A549 (cell line): ENCODE measurements around the gene ARHGEF19. TPM values are rescaled to one million over a fixed set of nuclear protein-coding genes. Genes with fewer than 3 reads are reported as not detected.
A peak's percentile ranks its signal among the peaks of the same experiment; 100 is the strongest.
"Not testable (repeated sequence)": the region's sequence is repeated elsewhere in the genome, so short reads cannot be mapped to it uniquely, and the experiment has no call there.

Experiments used
- ATAC-seq, 2 experiments: fragments of 200-7000 bp in 1 of 2; fragments of >200 bp in 1 of 2; cut with Nextera tagmentation in 1 of 2; cut with Tn5 transposase in 1 of 2; 3 replicates each; pipeline versions ENCODE4 v1.8.0 to v1.9.1; 2018 to 2020; ENCODE audit warnings: mild to moderate bottlenecking in 1 of 2, moderate library complexity in 1 of 2
- CTCF ChIA-PET: fragments of 300-600 bp; sonication (Branson Sonifier 250); formaldehyde crosslinking; extraction: SDS; loops from one replicate; lab custom pipeline; 2021; ENCODE audit warnings: antibody characterized with exemption, inconsistent platforms; lab: Yijun Ruan, JAX
- POLR2A ChIA-PET: fragments of 350-600 bp; formaldehyde crosslinking; extraction: SDS; loops from one replicate; lab custom pipeline; 2021; ENCODE audit warnings: antibody characterized with exemption, inconsistent platforms; lab: Yijun Ruan, JAX
- DNase-seq, 2 experiments: peaks; one replicate each; pipeline versions ENCODE4 v3.0.0 to v3.0.0-alpha.2; 2011 to 2016; ENCODE audit warnings: low read depth in 1 of 2, low spot score in 1 of 2
- FAIRE-seq: peaks from 2 replicates; lab custom pipeline; 2011; peaks lifted over from hg19 to GRCh38; lab: Jason Lieb, UNC
- H3K27ac ChIP-seq, 2 experiments: fragments of >200 bp; sonication (Bioruptor Twin); formaldehyde crosslinking; 3 replicates each; pipeline ENCODE4 v1.5.1; 2016 to 2017
- H3K4me1 ChIP-seq: fragments of >200 bp; sonication (Bioruptor Twin); formaldehyde crosslinking; 3 replicates; pipeline ENCODE4 v1.6.1; 2016
- H3K4me2 ChIP-seq: fragments of >200 bp; sonication (Bioruptor Twin); formaldehyde crosslinking; 3 replicates; pipeline ENCODE4 v1.6.1; 2016
- H3K4me3 ChIP-seq: fragments of >200 bp; sonication (Bioruptor Twin); formaldehyde crosslinking; 3 replicates; pipeline ENCODE4 v1.5.1; 2016
- H3K9me3 ChIP-seq: fragments of >200 bp; sonication (Bioruptor Twin); formaldehyde crosslinking; 3 replicates; pipeline ENCODE4 v1.6.1; 2016
- BHLHE40 ChIP-seq: IDR thresholded peaks from 2 replicates; pipeline ENCODE4 v1.6.1; 2012; ENCODE audit warnings: low read depth, low read length, inconsistent platforms
- CBX8 ChIP-seq: fragments of 200-600 bp; sonication (generic); IDR thresholded peaks from 2 replicates; pipeline ENCODE4 v1.6.1; 2016
- CHD4 ChIP-seq: fragments of 200-600 bp; sonication (generic); IDR thresholded peaks from 2 replicates; pipeline ENCODE4 v1.6.1; 2016; ENCODE audit warnings: antibody characterized with exemption, mild to moderate bottlenecking, borderline replicate concordance
- EP300 ChIP-seq, 2 experiments: fragments of >200 bp; sonication (Bioruptor Twin); formaldehyde crosslinking; IDR thresholded peaks; 2 replicates in 1 of 2; 3 replicates in 1 of 2; pipeline ENCODE4 v1.6.1; 2016 to 2017
- ESRRA ChIP-seq: fragments of 150-350 bp; IDR thresholded peaks from 2 replicates; pipeline ENCODE4 v1.6.1; 2014; ENCODE audit warnings: mild to moderate bottlenecking, low read length, borderline replicate concordance
- HOXA7 ChIP-seq: fragments of 250-450 bp; sonication (Bioruptor Pico); IDR thresholded peaks from 2 replicates; pipeline ENCODE4 v1.5.0; 2020; ENCODE audit warnings: mild to moderate bottlenecking, moderate library complexity
- HOXB5 ChIP-seq: fragments of 250-450 bp; sonication (Bioruptor Pico); IDR thresholded peaks from 2 replicates; pipeline ENCODE4 v1.5.0; 2020; ENCODE audit warnings: mild to moderate bottlenecking, moderate library complexity
- JUNB ChIP-seq: fragments of >200 bp; sonication (Bioruptor Twin); formaldehyde crosslinking; IDR thresholded peaks from 2 replicates; pipeline ENCODE4 v1.6.1; 2016
- MAZ ChIP-seq: fragments of 150-350 bp; IDR thresholded peaks from 2 replicates; pipeline ENCODE4 v1.6.1; 2014; ENCODE audit warnings: antibody characterized with exemption, low read depth, low read length, borderline replicate concordance
- NR3C1 ChIP-seq: fragments of >200 bp; sonication (Bioruptor Twin); formaldehyde crosslinking; IDR thresholded peaks from 3 replicates; pipeline ENCODE4 v1.6.1; 2017
- RCOR1 ChIP-seq: fragments of 150-350 bp; IDR thresholded peaks from 2 replicates; pipeline ENCODE4 v1.6.1; 2014; ENCODE audit warnings: antibody characterized with exemption, low read length, low read depth
- ZSCAN20 ChIP-seq: fragments of 250-450 bp; sonication (Bioruptor Pico); IDR thresholded peaks from 2 replicates; pipeline ENCODE4 v1.8.0; 2022; ENCODE audit warnings: mild to moderate bottlenecking, moderate library complexity
- WGBS: methylation state at CpG from one replicate; pipeline ENCODE4 v1.1.6; 2017; ENCODE audit errors: missing lambda C conversion rate; 5-methylcytosine and 5-hydroxymethylcytosine counted together
- polyA plus RNA-seq, 4 experiments: library from polyadenylated mRNA; depleted of rRNA in 3 of 4; stranded (reverse); fragments of >200 nt; fragmentation: RNase III in 1 of 4; extraction: RNeasy Plus Mini Kit Qiagen cat#74134 plus additional on column Dnase treatment in 1 of 4; gene quantifications; 2 replicates in 3 of 4; 3 replicates in 1 of 4; pipeline ENCODE4 v1.2.3, GENCODE V29; 2011 to 2017

ARHGEF19 gene
- polyA plus RNA-seq, 2 of the 4 experiments (the other 2 are of a cell fraction): 6.1 to 9.2 TPM

- TF ChIP-seq HOXB5 (CRISPR knock-in tag) (no peak), CHD4 (no peak)
- no peak overlapping the region; a peak in 1 of 6 replicates for H3K27ac ChIP-seq
- no peaks in the 10 kb centered on the region for H3K9me3 ChIP-seq
- 83% methylated on average over 5 of the region's 5 CpGs for WGBS
- ATAC-seq: no peak; a peak in 1 of 6 replicates
- no peak overlapping the region for H3K4me2 ChIP-seq
- FAIRE-seq: no peak
- POLR2A ChIA-PET: no interaction called here
- CTCF ChIA-PET: interaction anchor here (1.1 to 3.3 kb wide), 2 partner anchors 168 to 174 kb away, joined by 3 to 25 read pairs; no protein-coding TSS in a partner anchor
- no peak overlapping the region for H3K4me3 ChIP-seq
- no peak for DNase-seq
- peaks cover 28% of the 10 kb centered on the region; the same call in 2 of the 3 replicates for H3K4me1 ChIP-seq
These were observed 34.5 kb upstream of the ARHGEF19 start for GRCh38 chr1:16246961-16247360.

GRCh38 chr1:16246239-16246638 lies 33.8 kb upstream of the ARHGEF19 start:
- H3K27ac ChIP-seq, ATAC-seq, FAIRE-seq, H3K4me3 ChIP-seq, POLR2A ChIA-PET, H3K9me3 ChIP-seq, H3K4me2 ChIP-seq, DNase-seq: not testable (repeated sequence)
- CTCF ChIA-PET: interaction anchor here (0.8 to 5.4 kb wide), 4 partner anchors 38 to 167 kb away, joined by 4 to 107 read pairs (median 28); no protein-coding TSS in a partner anchor
- peaks cover 28% of the 10 kb centered on the region; the same call in 2 of the 3 replicates for H3K4me1 ChIP-seq
- 100% methylated on average over 1 of the region's 1 CpG for WGBS

GRCh38 chr1:16245476-16246196 lies 33.2 kb upstream of the ARHGEF19 start:
- ATAC-seq (no peak), FAIRE-seq (no peak), DNase-seq (no peak)
- H3K4me1 ChIP-seq: peaks cover 28% of the 10 kb centered on the region; the same call in 2 of the 3 replicates
- CTCF ChIA-PET: interaction anchor here (0.8 to 5.4 kb wide), 16 partner anchors 8 to 233 kb away, joined by 3 to 107 read pairs (median 5); no protein-coding TSS in a partner anchor
- no peak overlapping the region for H3K4me2 ChIP-seq
- TF ChIP-seq JUNB (no peak), HOXA7 (CRISPR knock-in tag) (no peak), ESRRA (no peak), EP300 (IDR thresholded peaks at IDR 0.05) (no peak), BHLHE40 (no peak), NR3C1 (no peak)
- no peaks in the 10 kb centered on the region for H3K9me3 ChIP-seq
- H3K4me3 ChIP-seq: no peak overlapping the region
- no peak overlapping the region for H3K27ac ChIP-seq
- POLR2A ChIA-PET: no interaction called here
- 90% methylated on average over 9 of the region's 9 CpGs for WGBS

GRCh38 chr1:16244650-16245285 lies 32.3 kb upstream of the ARHGEF19 start:
- FAIRE-seq (no peak), DNase-seq (no peak), ATAC-seq (peak in 1 of 2 experiments; percentile 15; a peak in 1 of 6 replicates)
- H3K4me1 ChIP-seq: peaks cover 21% of the 10 kb centered on the region; the same call in 2 of the 3 replicates
- H3K27ac ChIP-seq: no peak overlapping the region
- no peaks in the 10 kb centered on the region for H3K9me3 ChIP-seq
- no peak overlapping the region for H3K4me3 ChIP-seq
- TF ChIP-seq ZSCAN20 (CRISPR knock-in tag) (no peak), MAZ (no peak), CBX8 (no peak), RCOR1 (no peak), CHD4 (no peak)
- H3K4me2 ChIP-seq: no peak overlapping the region
- ChIA-PET CTCF (interaction anchor here (0.6 to 5.4 kb wide), 31 partner anchors 9 to 233 kb away, joined by 3 to 107 read pairs (median 4); partner anchors contain the start of gene ARHGEF19), POLR2A (interaction anchor here (1.1 to 2.0 kb wide), 2 partner anchors 38 to 91 kb away, joined by 6 read pairs; no protein-coding TSS in a partner anchor)
- WGBS: 56% methylated on average over 8 of the region's 8 CpGs
